GM12875 (cell line): ENCODE data around the gene UBAP1.
"Not testable (repeated sequence)": the region's sequence is repeated elsewhere in the genome, so short reads cannot be mapped to it uniquely, and the experiment has no call there.

Experiments used
- H3K4me3 ChIP-seq: one replicate; pipeline ENCODE4 v1.5.1; 2011; ENCODE audit warnings: low read depth, low read length, control low read depth
- TF ChIP-seq, protein P1 (sequence below): IDR thresholded peaks from 2 replicates; pipeline ENCODE4 v1.5.1; 2011; ENCODE audit warnings: low read depth, mild to moderate bottlenecking, control low read depth, inconsistent platforms, low read length, moderate library complexity, borderline replicate concordance; ENCODE audit not compliant: insufficient read depth

The UBAP1 gene

GRCh38 chr9:34197756-34198711, 19.2 kb downstream of the UBAP1 start:
- no peak overlapping the region for H3K4me3 ChIP-seq
- TF ChIP-seq, protein P1, sequence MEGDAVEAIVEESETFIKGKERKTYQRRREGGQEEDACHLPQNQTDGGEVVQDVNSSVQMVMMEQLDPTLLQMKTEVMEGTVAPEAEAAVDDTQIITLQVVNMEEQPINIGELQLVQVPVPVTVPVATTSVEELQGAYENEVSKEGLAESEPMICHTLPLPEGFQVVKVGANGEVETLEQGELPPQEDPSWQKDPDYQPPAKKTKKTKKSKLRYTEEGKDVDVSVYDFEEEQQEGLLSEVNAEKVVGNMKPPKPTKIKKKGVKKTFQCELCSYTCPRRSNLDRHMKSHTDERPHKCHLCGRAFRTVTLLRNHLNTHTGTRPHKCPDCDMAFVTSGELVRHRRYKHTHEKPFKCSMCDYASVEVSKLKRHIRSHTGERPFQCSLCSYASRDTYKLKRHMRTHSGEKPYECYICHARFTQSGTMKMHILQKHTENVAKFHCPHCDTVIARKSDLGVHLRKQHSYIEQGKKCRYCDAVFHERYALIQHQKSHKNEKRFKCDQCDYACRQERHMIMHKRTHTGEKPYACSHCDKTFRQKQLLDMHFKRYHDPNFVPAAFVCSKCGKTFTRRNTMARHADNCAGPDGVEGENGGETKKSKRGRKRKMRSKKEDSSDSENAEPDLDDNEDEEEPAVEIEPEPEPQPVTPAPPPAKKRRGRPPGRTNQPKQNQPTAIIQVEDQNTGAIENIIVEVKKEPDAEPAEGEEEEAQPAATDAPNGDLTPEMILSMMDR = no peak

DNA sequence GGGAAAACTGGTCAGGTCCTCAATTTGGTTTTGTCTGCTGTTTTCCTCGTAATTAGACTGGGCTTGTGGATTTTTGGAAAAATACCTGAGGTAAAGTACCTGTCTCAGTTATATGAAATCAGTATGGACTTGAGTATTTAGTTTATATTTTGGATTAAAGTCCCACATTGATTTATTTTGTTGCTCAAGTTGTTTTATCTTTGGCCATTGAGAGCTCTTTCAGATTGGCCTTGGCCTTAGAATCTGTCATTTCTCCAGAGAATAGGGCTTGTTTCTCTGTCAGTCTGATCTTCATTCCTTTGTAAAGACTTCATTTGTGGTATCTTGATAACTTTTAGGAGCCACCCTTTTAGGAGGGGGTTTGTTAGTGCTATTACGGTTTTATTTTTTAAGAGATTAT, 21.2 kb downstream of the UBAP1 start:
- TF ChIP-seq, protein P1 = no peak
- no peak overlapping the region for H3K4me3 ChIP-seq

DNA sequence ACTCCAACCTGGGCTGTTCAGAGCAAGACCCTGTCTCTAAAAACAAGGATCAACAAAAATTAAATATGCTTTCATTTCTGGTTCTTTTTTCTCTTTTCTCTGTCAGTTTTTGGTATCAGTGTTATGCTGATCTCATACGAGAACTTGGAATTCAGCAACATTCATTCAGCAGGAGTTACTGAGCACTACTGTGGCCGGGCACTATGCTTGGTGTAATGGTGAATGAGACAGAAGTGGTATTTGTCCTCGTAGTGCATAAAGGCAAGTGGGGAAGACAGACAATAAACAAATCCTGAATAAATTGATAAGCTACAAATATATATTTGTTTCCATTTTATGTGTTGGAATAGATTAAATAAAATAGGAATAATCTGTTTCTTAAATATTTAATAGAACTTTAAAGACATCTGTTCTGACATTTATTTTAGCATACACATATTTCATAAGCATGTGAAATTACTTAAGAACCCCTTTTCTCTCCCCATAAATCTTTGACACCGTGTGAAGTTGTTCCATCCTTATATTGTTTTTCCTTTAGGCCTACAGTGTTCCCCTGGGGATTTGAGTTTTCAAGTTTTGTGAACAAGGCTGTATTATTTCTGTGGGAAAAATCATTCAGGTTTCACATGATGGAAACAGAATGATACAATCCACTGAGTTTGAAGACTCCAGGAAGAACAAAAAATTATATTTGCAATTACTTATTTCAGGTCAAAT, 24.6 kb downstream of the UBAP1 start:
- no peak overlapping the region for H3K4me3 ChIP-seq
- TF ChIP-seq, protein P1 = no peak

- H3K4me3 ChIP-seq = no peak overlapping the region
- TF ChIP-seq, protein P1 = no peak
Measured at GRCh38 chr9:34203992-34204635, 25.3 kb downstream of the UBAP1 start.

- TF ChIP-seq, protein P1 = no peak
- H3K4me3 ChIP-seq = no peak overlapping the region
Measured at GRCh38 chr9:34205102-34205501, 26.3 kb downstream of the UBAP1 start.

DNA sequence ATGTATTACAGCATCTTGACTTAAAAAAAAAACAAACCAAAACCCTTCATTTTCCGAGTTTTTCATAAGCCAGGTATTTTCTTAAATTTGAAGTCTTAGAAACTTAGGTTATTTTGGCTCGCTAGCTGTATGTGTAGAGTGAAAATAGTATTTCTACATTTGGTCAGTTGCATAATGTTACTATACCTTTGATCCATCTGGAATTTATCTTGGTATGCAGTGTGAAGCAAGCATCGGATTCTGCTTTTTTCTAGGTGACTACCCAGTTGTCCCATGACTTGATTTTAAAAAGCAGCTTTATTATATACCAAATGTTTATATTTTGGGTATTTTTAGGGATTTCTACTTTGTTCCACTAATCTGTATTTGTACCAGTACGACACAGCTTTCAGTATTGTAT, 27.7 kb downstream of the UBAP1 start:
- TF ChIP-seq, protein P1 = no peak
- no peak overlapping the region for H3K4me3 ChIP-seq

DNA sequence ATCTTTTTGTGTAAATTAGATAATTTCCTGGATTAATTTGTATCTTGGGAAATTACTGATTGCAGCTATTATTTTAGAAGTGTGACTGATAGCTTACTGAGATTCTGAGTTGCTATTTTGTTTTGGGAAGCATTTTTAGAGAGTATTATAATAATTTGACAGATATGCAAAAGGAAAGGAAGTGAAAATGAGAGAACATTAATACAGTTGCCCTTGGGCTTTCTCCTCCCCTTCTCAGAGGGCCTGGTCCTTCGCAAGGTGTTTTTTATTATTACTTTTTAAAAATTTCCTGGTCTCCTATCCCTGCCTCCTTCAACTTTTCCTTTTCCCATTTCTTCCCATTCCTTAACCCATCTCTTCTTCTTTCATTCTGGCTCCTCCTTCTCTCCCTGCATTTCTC, 32.6 kb downstream of the UBAP1 start:
- TF ChIP-seq, protein P1 = no peak
- H3K4me3 ChIP-seq = no peak overlapping the region

DNA sequence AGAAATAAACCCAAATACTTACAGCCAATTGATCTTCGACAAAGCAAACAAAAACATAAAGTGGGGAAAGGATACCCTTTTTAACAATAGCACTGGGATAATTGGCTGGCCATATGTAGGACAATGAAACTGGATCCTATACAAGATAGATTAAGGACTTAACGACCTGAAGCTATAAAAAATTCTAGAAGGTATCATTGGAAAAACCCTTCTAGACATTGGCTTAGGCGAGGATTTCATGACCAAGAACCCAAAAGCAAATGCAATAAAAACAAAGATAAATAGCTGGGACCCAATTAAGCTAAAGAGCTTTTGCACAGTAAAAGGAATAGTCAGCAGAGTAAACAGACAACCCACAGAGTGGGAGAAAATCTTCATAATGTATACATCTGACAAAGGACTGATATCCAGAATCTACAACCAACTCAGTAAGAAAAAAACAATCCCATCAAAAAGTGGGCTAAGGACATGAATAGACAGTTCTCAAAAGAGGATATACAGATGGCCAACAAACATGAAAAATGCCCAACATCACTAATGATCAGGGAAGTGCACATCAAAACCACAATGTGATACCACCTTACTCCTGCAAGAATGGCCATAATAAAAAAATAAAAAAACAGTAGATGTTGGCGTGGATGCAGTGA, 35.6 kb downstream of the UBAP1 start:
- not testable (repeated sequence) for H3K4me3 ChIP-seq
